Measurements from ENCODE around the gene PTGES2. TPM values are rescaled to one million over a fixed set of nuclear protein-coding genes. Genes with fewer than 3 reads are reported as not detected.

PTGES2 gene
- total RNA-seq, 1 donor from 2014 or later: 101 TPM

- Histone ChIP-seq H3K36me3 (no peaks in the 10 kb centered on the region), H3K4me3 (no peak overlapping the region), H3K27ac (no peak overlapping the region), H3K27me3 (no peaks in the 10 kb centered on the region), H3K9me3 (no peaks in the 10 kb centered on the region), H3K4me1 (peaks cover 11% of the 10 kb centered on the region)
- intact Hi-C loops (cut with DNase I): no loop called here
- no peak for DNase-seq (ENCODE audit: extremely low spot score in 2 of 2)
- no peak for TF ChIP-seq POLR2A (IDR thresholded peaks at IDR 0.05)
- TF ChIP-seq CTCF (IDR thresholded peaks at IDR 0.05): no peak
- TF ChIP-seq POLR2AphosphoS5 (IDR thresholded peaks at IDR 0.05; ENCODE audit: insufficient read depth in 1 of 2, low read depth in 1 of 2): no peak
Observed at GRCh38 chr9:128143525-128144238, 16.2 kb upstream of the PTGES2 start.

- no peak overlapping the region for H3K27ac ChIP-seq
- DNase-seq (ENCODE audit: extremely low spot score in 2 of 2): no peak
- no peak overlapping the region for H3K4me3 ChIP-seq
- H3K27me3 ChIP-seq: no peaks in the 10 kb centered on the region
- TF ChIP-seq CTCF (IDR thresholded peaks at IDR 0.05): no peak
- no peak for TF ChIP-seq POLR2A (IDR thresholded peaks at IDR 0.05)
- TF ChIP-seq POLR2AphosphoS5 (IDR thresholded peaks at IDR 0.05; ENCODE audit: insufficient read depth in 1 of 2, low read depth in 1 of 2): no peak
- no peaks in the 10 kb centered on the region for H3K9me3 ChIP-seq
- peaks cover 4% of the 10 kb centered on the region for H3K4me1 ChIP-seq
- H3K36me3 ChIP-seq: no peaks in the 10 kb centered on the region
- intact Hi-C loops (cut with DNase I): no loop called here
Observed at GRCh38 chr9:128142596-128142995, 15.1 kb upstream of the PTGES2 start.

GRCh38 chr9:128142061-128142460 is 14.5 kb upstream of the PTGES2 start:
- H3K9me3 ChIP-seq: no peaks in the 10 kb centered on the region
- no peak for TF ChIP-seq CTCF (IDR thresholded peaks at IDR 0.05)
- no peak for TF ChIP-seq POLR2AphosphoS5 (IDR thresholded peaks at IDR 0.05; ENCODE audit: insufficient read depth in 1 of 2, low read depth in 1 of 2)
- TF ChIP-seq POLR2A (IDR thresholded peaks at IDR 0.05): no peak
- H3K4me1 ChIP-seq: peaks cover 4% of the 10 kb centered on the region
- H3K36me3 ChIP-seq: no peaks in the 10 kb centered on the region
- intact Hi-C loops (cut with DNase I): no loop called here
- H3K27me3 ChIP-seq: no peaks in the 10 kb centered on the region
- H3K4me3 ChIP-seq: no peak overlapping the region
- H3K27ac ChIP-seq: no peak overlapping the region
- DNase-seq (ENCODE audit: extremely low spot score in 2 of 2): no peak

- Histone ChIP-seq H3K27ac (no peak overlapping the region), H3K27me3 (no peaks in the 10 kb centered on the region), H3K9me3 (no peaks in the 10 kb centered on the region), H3K4me1 (peaks cover 4% of the 10 kb centered on the region), H3K36me3 (no peaks in the 10 kb centered on the region), H3K4me3 (no peak overlapping the region)
- no peak for DNase-seq (ENCODE audit: extremely low spot score in 2 of 2)
- intact Hi-C loops (cut with DNase I): no loop called here
- TF ChIP-seq POLR2AphosphoS5 (IDR thresholded peaks at IDR 0.05; ENCODE audit: insufficient read depth in 1 of 2, low read depth in 1 of 2) (no peak), POLR2A (IDR thresholded peaks at IDR 0.05) (no peak), CTCF (IDR thresholded peaks at IDR 0.05) (no peak)
Observed at GRCh38 chr9:128141604-128142003, 14.1 kb upstream of the PTGES2 start.

- H3K4me3 ChIP-seq: no peak overlapping the region
- no peak for TF ChIP-seq CTCF (IDR thresholded peaks at IDR 0.05)
- TF ChIP-seq POLR2AphosphoS5 (IDR thresholded peaks at IDR 0.05; ENCODE audit: insufficient read depth in 1 of 2, low read depth in 1 of 2): no peak
- no peak for TF ChIP-seq POLR2A (IDR thresholded peaks at IDR 0.05)
- no peak overlapping the region for H3K27ac ChIP-seq
- H3K4me1 ChIP-seq: no peaks in the 10 kb centered on the region
- no peaks in the 10 kb centered on the region for H3K9me3 ChIP-seq
- no peaks in the 10 kb centered on the region for H3K27me3 ChIP-seq
- intact Hi-C loops (cut with DNase I): no loop called here
- no peaks in the 10 kb centered on the region for H3K36me3 ChIP-seq
- DNase-seq (ENCODE audit: extremely low spot score in 2 of 2): no peak
Observed at GRCh38 chr9:128139621-128140020, 12.1 kb upstream of the PTGES2 start.

Measured in vagina (tissue), 2 donors.